Measurements from ENCODE around the gene PPM1L.
"Not testable (repeated sequence)": the region's sequence is repeated elsewhere in the genome, so short reads cannot be mapped to it uniquely, and the experiment has no call there.

Gene PPM1L

DNA sequence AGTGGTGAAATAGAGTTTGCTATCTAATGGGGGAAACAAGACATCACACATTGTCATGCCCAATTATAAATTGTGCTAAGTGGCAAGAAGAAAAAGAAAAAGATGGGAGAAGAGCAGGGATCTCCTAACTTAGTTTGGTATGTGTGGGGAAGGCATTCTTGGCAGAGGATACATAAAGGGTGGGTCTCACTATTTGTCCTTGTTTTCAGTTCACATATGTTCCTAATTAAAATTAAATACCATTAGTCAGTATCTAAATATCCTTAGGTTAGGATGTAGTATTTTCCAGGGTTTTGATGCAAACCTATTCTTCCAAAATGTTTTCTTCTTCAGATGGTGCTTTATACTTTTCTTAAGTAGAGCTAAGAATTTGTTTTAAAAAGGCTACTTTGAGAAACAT is 175.4 kb downstream of the PPM1L start:
- DNase-seq (ENCODE audit: low read depth) = no peak

DNA sequence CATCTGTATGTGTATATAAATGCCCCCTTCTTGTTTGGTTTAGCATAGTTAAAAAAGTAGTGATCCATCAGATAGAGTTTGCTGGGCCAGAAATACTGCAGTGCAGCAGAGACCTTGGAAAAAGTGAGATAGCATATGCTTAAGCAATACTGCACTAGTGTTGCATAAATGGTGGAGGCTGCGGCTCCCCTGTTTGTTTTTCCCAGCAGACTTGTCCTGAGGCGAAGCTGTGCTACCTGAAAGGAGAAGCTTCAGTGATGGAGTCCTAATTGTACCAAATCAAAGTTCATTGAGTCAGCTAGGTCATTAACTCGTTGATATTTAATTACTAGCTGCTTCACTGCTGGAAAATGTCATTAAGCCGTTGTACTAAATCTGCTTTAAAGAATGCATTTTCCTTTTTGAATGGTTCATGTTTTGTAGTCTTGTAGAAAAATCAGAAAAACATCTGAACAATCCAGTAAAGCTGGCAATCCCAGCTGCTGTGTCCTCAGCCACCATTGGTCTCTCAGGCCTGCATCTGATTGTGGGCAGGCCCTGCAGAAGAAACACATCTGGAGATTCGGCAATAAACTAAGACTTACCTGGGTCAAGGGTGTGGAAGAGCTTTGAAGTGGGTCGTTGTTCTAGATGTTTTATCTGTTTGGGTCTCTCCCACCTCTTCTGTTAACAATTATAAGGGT is 179.5 kb downstream of the PPM1L start:
- DNase-seq (ENCODE audit: low read depth) = no peak

DNA sequence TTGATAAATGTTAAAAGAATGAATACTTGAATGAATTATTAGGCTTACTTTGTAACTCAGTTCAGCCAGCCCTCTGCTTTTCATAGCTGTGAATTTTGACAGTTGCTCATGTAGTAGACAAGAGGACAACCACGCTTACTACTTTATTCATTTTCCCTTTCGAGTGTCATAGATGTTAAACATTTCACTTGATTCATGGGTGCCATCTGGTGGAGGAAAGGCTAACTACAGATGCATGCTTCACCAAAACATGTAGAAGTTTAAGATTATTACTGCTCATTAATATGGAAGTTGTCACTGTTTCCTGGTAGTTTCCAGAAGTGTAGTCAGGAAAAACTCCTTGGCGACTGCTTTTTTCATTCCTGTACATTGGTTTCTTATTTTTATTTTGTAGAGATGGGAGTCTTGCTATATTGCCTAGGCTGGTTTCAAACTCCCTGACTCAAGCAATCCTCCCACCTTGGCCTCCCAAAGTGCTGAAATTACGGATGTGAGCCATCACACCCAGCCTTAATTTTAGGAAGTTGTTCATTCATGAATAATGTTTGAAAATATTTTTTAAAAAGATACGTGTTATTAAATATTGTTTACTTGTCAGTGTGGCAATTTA is 186.0 kb downstream of the PPM1L start:
- DNase-seq (ENCODE audit: low read depth) = peak; percentile 35

DNA sequence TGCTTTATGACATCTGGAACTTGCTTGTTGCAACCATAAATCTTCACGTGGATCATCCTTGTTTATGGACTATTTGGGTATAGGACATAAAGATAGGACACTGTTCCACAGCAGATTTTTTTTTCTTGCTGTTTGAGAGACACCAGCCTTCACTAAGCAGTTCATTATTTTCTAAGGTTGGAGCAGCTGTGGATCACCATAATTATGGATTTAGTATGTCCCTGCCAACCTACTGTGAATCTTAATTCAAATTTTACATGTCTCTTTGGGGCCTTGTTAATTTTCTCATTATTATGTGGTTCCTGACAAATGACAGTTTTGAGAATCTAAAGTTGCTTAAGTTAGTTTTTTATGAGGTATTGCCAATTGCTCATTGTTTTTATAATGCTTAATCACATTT is 188.0 kb downstream of the PPM1L start:
- no peak for DNase-seq (ENCODE audit: low read depth)

DNA sequence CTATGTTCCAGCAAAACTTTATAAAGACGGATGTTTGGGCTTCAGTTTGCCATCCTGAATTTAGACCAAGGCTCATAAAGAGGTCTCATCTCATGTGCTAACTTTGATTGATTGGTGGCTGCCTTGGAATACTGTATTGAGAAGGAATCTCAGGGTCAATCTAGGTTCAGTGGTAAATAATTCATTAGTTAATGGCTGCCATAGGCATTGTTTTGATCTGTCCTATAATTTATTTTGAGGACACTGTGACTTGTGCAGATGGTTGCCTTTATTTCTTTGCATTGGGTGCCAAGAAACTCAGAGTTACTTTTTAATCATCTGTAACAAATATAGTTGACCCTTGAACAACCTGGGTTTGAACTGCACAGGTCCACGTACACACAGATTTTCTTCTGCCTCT is 189.3 kb downstream of the PPM1L start:
- DNase-seq (ENCODE audit: low read depth) = no peak

DNA sequence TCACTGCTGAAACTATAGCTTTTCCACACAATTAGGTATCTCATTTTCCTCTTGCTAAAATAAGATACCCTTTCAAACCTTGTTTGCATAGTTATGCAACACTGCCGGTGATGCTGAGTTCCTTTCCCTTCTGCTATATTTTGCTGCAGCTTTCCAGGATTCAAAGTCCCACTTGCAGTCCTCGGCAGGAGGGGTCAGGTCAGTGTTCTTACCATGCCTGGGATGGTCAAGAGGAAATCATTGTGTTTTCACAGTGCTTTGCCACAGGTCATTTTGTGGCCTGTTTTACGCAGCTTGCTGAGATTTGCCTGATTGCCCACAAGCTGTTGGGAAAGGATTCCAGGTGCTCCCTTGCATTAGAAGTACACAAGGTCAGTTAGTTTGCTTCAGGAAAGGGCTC is 192.2 kb downstream of the PPM1L start:
- no peak for DNase-seq (ENCODE audit: low read depth)

DNA sequence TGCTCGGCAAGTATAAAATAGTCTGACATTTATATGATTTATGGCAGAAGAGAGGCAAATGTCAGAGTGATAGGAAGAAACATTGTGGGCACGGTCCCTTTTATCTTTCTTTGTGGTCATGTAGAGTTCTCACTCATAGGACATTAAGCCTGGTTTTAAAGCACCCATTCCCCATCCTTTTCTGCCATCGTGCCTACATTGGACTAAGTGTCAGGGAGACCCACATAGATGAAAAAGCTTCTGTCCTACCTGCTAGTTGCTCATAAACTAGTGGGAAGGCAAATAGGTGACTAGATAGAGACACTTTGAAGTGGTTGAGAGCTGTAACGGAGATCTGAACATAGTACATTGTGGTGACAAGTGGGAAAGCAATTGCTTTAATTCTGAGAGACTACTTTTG is 193.4 kb downstream of the PPM1L start:
- DNase-seq (ENCODE audit: low read depth) = no peak

DNA sequence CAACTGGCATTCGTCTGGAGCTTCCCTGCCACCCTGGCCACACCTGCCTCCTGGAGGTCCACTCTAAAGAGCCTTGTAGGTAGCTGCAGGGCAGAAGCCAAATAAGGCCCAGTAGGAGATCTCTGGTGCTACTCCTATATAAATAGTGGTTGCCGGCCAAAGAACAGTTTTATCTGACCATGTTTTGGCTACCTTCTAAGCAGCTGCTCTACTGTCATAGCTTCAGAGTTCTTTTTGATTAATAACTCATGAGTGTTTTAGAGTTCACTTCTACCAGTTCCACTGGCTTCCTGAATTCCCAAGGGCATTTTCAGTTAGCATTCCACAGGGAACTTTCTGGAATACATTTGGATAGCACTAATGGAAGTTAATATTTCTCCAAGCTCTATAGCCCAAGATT is 194.5 kb downstream of the PPM1L start:
- no peak for DNase-seq (ENCODE audit: low read depth)

DNA sequence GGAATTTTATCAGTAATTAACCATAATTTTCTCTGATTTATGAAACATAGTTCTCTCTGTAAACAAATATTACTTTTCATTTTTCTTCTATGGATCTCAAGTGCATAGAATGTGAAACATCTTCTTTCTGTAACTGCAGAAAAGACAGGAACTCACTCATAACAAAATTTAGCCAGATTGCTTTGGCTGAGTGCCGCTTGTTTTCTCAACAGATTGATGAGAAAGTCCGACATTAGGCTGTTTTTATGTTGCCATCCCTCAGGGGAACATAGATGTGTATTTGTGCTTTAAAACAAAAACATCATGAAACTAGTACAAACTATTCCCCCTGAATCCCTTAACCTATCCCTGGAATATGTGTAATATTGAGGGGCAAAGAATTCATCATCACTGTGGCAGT is 194.9 kb downstream of the PPM1L start:
- DNase-seq (ENCODE audit: low read depth) = no peak

DNA sequence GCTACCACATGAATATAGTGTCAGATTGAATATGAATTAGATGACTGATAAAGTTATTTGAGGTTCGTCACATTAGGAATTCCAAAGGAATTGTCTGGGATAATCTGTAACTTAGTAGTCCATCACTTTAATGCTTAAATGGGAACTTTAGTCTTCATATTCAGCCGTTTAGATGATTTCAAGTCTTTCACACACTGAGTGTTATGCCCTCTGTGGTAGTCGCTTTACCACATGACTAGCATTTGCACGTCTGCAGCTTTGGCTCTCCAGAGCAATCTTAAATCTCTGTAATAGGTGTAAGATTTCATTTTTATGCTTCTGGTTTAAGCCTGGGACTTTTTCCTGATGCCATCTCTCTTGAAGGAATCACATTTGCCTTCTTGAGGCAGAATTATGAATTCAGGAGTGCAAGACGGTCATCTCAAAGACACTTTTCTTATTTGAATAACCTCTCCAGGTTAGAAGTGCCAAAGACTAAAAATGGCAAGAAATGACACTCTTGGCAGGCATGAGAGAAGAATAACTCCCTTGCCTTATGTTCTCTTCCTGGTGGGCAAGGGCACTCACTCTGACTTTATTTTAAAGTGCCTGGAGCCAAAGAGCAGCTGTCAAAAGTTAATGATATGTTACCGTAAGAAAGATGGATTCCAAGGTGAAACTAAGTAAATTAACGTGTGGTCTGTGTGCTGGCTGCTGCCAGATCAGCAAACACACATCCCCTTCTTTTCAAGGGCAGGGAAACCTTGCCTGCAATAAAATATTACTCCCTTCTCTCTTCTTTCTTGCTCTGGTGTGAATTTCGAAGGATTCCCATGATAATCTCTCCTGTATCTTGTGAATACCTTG is 195.8 kb downstream of the PPM1L start:
- DNase-seq (ENCODE audit: low read depth) = no peak

DNA sequence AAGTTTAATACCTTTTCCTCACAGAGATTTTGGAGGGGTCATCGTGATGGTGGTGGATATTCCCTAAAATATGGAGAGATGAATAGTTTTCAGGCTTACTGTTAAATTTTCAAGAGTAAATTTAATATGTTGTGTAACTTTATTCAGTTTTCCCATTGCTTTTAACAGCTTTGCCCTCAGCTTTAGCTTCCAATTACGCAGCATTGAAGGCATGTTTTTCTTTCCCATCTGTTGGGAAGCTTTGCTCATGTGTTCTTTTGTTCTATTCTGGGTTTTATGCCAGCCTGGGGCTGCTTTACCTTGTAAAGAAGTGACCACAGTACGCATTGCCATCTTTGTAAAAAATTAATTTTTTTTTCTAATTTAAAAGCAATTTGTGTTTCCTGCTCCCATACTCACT is 197.7 kb downstream of the PPM1L start:
- no peak for DNase-seq (ENCODE audit: low read depth)

DNA sequence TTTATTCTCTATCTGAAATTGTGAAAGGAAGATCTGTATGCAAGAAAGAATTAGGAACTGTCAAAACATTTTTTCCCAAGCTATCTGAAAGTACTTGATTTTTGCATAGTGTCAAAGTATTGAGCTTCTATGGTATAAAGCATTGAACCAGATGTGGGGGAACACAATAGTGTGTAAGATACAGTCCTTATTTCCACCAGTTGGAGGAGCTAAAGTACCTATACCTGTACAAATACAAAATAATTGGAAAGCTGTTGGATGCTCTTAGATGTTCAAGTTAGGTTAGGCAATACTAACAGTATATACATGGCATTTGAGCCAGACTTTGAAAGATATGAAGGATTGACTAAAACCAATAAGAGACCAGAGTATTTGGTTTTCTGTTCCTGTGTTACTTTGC is 200.8 kb downstream of the PPM1L start:
- DNase-seq (ENCODE audit: low read depth) = no peak

DNA sequence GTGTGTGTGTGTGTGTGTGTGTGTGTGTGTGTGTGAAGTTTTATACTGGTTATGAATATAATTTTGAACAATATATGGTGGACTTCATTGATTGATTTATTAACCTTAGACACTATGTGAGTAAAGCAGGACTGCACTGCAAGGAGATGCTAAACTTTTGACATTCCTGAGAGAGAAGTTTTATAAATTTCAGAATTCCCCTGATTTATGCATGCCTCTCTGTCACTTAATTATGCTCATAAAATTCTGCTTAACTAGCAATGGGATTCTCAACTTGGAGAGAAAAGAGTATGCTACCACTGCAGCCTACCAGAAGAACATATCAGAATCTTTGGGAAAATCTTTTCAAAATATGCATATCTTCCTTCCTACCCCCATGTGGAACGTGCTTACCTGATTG is 204.5 kb downstream of the PPM1L start:
- no peak for DNase-seq (ENCODE audit: low read depth)

DNA sequence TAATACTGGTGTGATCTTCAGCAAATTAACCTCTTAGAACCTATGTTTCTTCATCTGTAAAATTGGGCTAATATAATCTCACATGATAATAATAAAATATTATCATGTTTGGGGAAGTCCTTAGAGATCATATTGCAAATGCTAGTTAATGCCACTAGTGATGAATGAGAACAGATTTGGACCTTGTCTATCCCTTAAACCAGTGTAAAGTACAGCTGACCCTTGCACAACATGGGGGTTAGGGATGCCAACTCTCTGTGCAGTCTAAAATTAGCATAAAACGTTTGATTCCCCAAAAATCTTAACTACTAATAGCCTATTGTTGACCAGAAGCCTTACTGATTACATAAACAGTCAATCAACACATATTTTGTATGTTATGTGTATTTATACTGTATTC is 207.9 kb downstream of the PPM1L start:
- DNase-seq (ENCODE audit: low read depth) = no peak

DNA sequence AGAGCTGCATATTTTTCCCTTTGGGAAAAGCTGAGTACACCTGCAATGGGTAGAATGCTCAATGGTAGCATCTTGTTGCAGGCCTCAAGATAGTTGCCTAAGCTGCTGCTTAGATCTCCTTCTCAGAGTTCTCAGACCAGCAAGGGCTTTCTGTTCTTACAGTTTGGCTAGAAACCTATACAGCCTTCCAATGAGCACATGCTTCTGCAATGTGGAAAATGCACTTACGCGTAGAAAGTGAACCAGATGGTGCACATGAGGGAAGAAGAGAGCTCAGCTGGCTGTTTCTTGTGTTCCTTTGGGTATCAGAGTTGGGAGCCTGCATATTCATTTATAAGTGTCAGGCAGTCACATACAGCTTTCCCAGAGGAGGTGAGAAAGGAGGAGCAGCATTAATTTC is 212.7 kb downstream of the PPM1L start:
- DNase-seq (ENCODE audit: low read depth) = no peak

DNA sequence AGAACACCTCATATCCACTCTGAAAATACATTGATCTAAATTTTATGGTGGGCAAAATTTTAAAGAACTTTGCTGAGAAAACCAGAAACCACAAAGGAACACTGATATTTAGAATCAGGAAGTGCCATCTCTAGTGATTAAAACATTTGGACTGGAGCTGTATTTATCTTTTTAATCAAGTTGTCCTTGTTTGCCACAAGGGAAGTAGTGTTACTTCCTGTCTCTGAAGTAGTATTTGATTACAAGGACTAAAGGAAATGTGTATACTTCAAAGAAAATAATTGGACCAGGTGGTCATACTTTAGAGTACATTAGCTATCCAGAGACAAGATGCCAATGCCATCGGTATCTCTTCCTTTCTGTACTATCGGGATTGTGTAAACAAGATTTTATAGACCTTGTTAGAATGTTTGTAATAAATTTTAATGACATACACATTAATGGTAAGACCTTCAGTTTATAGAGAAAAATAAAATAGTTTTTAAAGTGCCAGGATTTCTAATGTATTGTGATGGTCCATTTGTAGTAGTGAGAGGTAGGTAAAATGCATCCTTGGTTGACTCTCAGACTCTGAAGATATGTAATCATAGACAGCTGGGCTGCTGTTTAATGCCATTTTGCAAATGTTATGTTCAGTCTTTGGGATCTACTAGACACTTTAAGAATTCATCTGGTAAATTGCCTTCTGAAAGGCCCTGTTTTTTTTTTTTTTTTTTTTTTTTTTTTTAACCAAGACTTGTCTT is 217.2 kb downstream of the PPM1L start:
- no peak for DNase-seq (ENCODE audit: low read depth)

DNA sequence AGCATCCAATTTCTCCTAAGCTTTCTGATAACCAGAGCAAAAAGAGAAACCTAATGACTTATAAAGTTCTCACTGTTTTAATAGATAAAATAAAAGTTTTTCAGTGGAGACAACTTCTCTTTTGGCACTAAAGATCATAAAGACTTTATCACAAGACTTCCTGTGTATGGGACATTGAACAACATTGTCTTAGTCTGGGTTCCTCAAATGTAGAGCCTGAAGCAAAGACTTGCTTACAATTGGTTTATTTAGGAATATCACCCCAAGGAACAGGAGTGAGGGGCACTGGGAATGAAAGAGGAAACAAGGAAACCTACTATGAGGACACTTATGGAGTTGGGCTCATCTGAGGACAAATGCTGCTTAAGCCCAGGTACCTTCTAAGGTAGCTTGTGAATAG is 221.7 kb downstream of the PPM1L start:
- no peak for DNase-seq (ENCODE audit: low read depth)

DNA sequence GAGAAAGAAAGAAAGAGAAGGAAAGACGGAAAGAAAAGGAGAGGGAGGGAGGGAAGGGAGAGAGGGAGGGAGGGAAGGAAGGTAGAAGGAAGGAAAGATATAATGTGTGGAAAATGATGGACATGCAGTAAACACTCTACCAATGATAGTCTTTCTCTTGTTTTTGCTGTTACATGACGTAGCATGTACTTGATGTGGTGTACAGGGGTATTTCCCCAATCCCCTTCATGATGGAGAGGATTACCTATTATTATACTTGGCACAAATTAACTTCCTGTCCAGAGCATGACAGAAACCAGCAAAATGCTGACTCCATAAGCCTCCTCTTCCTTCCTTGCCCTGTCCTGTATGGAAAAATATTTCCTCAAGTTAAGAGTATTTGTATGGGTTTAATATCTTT is 224.7 kb downstream of the PPM1L start:
- DNase-seq (ENCODE audit: low read depth) = no peak

DNA sequence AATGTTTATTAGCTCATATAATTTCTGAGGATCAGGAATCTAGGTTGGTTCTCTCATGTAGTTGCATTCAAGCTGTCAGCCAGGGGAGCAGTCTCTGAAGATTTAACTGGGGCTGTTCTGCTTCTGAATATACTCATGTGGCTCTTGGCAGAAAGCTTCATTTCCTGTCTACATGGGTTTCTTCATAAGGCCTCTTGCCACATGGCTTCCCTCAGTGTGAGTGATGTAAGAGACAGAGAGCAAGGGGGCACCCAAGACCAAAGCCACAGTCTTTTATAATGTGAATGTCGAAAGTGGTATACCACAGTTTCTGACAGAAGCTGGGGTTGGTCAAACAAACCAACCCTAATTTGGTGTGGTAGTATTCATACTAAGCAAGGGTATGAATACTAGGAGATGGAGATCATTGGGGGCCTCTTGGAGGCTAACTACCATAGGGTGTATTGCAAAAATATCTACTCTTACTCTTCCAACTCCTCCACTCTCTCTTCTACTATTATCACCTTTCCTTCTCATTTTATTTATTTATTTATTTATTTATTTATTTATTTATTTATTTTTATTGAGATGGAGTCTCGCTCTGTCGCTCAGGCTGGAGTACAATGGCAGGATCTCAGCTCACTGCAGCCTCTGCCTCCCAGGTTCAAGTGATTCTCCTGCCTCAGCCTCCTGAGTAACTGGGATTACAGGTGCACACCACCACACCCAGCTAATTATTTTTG is 225.3 kb downstream of the PPM1L start:
- no peak for DNase-seq (ENCODE audit: low read depth)

DNA sequence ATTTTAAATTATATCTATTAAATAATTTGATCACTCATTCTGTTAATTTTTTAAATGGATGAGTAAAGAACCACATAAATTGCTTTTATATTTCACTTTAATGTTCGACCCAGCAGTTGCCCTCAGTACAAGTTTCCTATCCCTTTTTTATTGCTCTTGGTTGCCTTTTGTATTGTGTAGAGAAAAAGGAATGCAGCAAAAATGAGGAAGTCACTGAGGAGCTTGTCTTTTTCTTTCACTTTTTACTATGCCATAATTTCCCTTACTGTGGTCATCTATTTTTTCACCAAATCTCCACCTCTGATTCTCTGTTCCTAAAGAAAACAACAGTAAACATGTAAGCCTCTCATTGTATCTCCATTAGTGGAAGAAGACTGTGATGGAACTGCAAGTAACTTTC is 226.5 kb downstream of the PPM1L start:
- no peak for DNase-seq (ENCODE audit: low read depth)

DNA sequence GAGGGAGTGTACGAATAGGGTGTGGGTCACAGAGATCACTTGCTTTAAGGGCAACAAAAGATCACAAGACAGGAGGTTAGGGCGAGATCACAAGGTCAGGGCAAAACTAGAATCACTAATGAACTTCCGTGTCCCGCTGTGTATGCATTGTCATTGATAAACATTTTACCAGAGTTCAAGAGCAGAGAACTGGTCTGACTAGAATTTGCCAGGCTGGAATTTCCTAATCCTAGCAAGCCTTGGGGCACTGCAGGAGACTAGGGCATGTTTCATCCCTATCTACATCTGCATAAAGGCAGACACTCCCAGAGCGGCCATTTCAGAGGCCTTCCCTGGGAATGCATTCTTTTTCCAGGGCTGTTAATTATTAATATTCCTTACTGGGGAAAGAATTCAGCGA is 227.9 kb downstream of the PPM1L start:
- DNase-seq (ENCODE audit: low read depth) = not testable (repeated sequence)

DNA sequence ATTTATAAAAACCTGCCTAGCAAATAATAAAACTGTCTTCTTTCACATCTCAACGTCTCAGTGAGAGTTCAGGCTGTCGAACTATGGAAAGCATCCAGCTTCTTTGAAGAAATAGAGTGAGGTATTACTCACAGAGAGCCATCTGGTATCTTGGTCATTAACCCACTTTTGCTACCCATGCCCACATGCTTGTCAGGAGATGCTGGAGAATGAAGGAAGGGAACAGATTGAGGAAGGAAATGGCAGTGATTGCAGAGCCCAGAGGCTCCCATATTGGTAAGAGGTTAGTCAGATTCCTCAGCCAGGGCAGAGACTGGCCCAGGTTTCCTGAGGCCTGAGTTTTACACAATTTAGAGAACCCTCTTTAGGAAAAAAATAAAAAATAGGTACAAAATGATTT is 230.0 kb downstream of the PPM1L start:
- DNase-seq (ENCODE audit: low read depth) = no peak
